Left lung (tissue), 10 donors: Measurements from ENCODE around the gene PEX11G. TPM values are rescaled to one million over a fixed set of nuclear protein-coding genes. Genes with fewer than 3 reads are reported as not detected.
A peak's percentile ranks its signal among the peaks of the same experiment; 100 is the strongest.

ENCODE experiments used
- ATAC-seq: fragments of 200-7000 bp; cut with Tn5 transposase; one replicate; pipeline ENCODE4 v1.9.1; 2020; ENCODE audit warnings: moderate library complexity
- DNase-seq, 4 donors: peaks; one replicate each; pipeline ENCODE4 v3.0.0-alpha.2; 2013 to 2020
- H3K27ac ChIP-seq, 2 donors: fragments of 200-600 bp; sonication (generic) in 1 of 2; one replicate each; pipeline versions ENCODE4 v1.5.0 to v1.8.0; 2020 to 2021
- H3K27me3 ChIP-seq, 2 donors: fragments of 200-600 bp; sonication (generic) in 1 of 2; one replicate each; pipeline versions ENCODE4 v1.5.0 to v1.8.0; 2020 to 2021
- H3K36me3 ChIP-seq, 2 donors: fragments of 200-600 bp; sonication (generic) in 1 of 2; one replicate each; pipeline versions ENCODE4 v1.5.0 to v1.8.0; 2020 to 2021
- H3K4me1 ChIP-seq, 2 donors: fragments of 200-600 bp; one replicate each; pipeline ENCODE4 v1.8.0; 2021
- H3K4me3 ChIP-seq, 2 donors: fragments of 200-600 bp; sonication (generic) in 1 of 2; one replicate each; pipeline versions ENCODE4 v1.5.0 to v1.8.0; 2020 to 2021; ENCODE audit warnings: mild to moderate bottlenecking in 1 of 2
- H3K9me3 ChIP-seq, 2 donors: fragments of 200-600 bp; sonication (generic) in 1 of 2; one replicate each; pipeline versions ENCODE4 v1.5.0 to v1.8.0; 2020 to 2021
- CTCF ChIP-seq, 2 donors: fragments of 200-600 bp; sonication (generic) in 1 of 2; IDR thresholded peaks; one replicate each; pipeline versions ENCODE4 v1.5.0 to v1.8.0; 2021; ENCODE audit warnings: antibody characterized with exemption in 2 of 2
- intact Hi-C, 2 donors: fragments of 100-400 bp; cut with DNase I; formaldehyde crosslinking; loops; one replicate each; pipeline versions ENCODE4 v1.11.2 to v1.14.2; 2022
- polyA plus RNA-seq, 6 donors: library from polyadenylated mRNA; unstranded; fragments of 120-200 nt; gene quantifications; one replicate each; pipeline ENCODE4 v1.2.1, GENCODE V29; 2013; ENCODE audit not compliant: insufficient read length in 6 of 6
- total RNA-seq, 2 donors: library from RNA; stranded (reverse); fragmentation: NEBNext Ultra II Directional; extraction: Animal tissue kit (Norgen Biotek cat#: 25700); gene quantifications; one replicate each; pipeline ENCODE4 v1.2.1, GENCODE V29; 2021
- donor health status: DM: no; HTN: yes; CAD: no.
- donor health status: DM: no; HTN: no; CAD: no.

PEX11G gene
- total and polyA plus RNA-seq, 8 donors: 2.9 to 5.4 (median 4.0) TPM

GRCh38 chr19:7483720-7484201, 5.1 kb downstream of the PEX11G start:
- ATAC-seq (no peak), DNase-seq (no peak)
- Histone ChIP-seq H3K36me3 (no peaks in the 10 kb centered on the region), H3K27me3 (no peaks in the 10 kb centered on the region), H3K4me1 (peaks cover 0 to 39% of the 10 kb centered on the region in 2 donors), H3K27ac (peak overlapping the region in 1 of 2 donors; percentile 55), H3K4me3 (no peak overlapping the region), H3K9me3 (no peaks in the 10 kb centered on the region)
- intact Hi-C loops: no loop called here
- no peak for TF ChIP-seq CTCF (IDR thresholded peaks at IDR 0.05)

DNA sequence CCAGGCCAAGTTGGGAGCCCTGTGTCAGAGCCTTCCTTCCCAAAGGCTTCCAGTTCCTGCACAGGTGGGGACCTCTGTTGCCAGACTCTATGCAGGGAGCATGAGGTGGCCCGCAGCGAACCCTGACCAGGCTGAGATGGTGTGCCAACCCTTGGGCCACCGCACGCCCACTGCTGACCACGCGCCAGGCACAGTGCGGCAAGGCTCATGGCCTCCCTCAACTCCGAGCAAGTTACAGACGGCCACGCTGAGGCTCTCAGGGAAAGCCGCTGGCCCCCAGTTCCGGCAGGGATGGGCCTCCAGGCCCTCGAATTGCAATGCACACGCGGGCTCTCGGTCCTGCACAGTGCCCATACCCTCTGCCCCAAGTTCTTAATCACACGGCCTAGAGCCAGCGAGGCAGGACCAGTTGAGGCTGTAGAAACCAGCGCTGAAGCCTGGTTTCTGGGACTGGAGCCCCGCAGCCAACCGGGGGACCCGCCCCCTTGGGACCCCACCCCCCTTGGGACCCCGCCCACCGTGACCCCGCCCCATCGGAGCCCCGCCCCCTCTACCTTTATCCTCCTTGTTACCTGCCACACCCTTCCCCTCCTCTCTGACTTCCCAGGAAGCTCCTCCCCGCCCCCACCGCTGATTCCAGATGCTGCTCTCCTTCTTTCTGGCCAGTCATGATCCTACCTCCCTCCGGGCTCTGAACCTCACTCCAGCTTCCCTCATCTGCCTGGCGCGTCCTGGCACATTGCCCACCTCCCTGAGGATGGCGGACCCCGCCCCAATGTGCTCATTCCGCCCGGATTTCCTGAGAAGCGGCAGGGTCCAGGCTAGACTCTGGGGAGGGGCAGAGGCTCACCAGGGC, 6.0 kb downstream of the PEX11G start:
- no peaks in the 10 kb centered on the region for H3K9me3 ChIP-seq
- H3K27me3 ChIP-seq: no peaks in the 10 kb centered on the region
- intact Hi-C loops: no loop called here
- H3K36me3 ChIP-seq: no peaks in the 10 kb centered on the region
- DNase-seq: peak in 2 of 4 donors; percentile 47 to 52
- no peak for TF ChIP-seq CTCF (IDR thresholded peaks at IDR 0.05)
- peak; percentile 4 for ATAC-seq
- peak overlapping the region; percentile 48 to 55 for H3K27ac ChIP-seq
- H3K4me1 ChIP-seq: peaks cover 0 to 31% of the 10 kb centered on the region in 2 donors
- no peak overlapping the region for H3K4me3 ChIP-seq

GRCh38 chr19:7480970-7481255, 7.9 kb downstream of the PEX11G start:
- no peaks in the 10 kb centered on the region for H3K9me3 ChIP-seq
- H3K36me3 ChIP-seq: no peaks in the 10 kb centered on the region
- peaks cover 0 to 31% of the 10 kb centered on the region in 2 donors for H3K4me1 ChIP-seq
- H3K27me3 ChIP-seq: no peaks in the 10 kb centered on the region
- no peak for TF ChIP-seq CTCF (IDR thresholded peaks at IDR 0.05)
- H3K27ac ChIP-seq: peak overlapping the region; percentile 71 to 77
- intact Hi-C loops: no loop called here
- no peak overlapping the region for H3K4me3 ChIP-seq
- peak in 1 of 4 donors; percentile 79 for DNase-seq
- ATAC-seq: peak; percentile 62

DNA sequence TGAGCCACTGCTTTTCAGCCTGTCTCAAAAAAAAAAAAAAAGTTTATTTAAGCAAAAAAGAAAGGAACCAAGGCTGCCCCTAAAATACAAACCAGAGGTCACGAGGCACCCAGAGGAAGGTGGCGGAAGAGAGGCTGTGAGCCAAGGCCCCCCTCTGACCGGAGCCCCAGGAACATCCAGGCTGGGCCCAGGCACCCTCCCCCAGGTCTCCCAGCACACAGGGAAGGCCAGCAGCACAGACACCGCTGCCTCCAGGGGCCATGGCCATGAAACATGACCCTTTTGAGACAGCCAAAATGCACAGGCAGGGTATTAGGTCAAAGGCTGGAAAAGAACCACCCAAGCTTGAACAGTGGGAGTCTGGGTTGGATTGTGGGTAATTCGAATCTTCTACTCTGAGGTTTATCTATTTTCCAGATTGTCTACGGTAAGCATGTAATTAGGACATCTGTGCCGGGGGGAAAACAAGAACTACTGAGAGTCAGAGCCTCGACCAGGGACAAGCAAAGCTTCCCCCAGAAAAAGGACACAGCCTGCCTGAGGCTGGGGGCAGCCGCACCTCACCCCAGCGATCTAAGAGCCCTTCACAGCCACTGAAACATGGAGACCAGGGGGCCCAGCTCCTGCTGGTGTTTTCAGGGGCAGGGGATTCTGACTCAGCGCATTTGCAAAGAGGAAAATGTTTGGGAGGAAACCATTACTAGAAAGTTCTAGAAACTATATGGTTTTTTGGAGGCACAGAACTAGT, 8.4 kb downstream of the PEX11G start:
- Histone ChIP-seq H3K9me3 (no peaks in the 10 kb centered on the region), H3K36me3 (no peaks in the 10 kb centered on the region), H3K27ac (peak overlapping the region; percentile 71 to 77), H3K27me3 (no peaks in the 10 kb centered on the region), H3K4me1 (peaks cover 0 to 31% of the 10 kb centered on the region in 2 donors), H3K4me3 (no peak overlapping the region)
- intact Hi-C loops: no loop called here
- ATAC-seq (peak; percentile 17), DNase-seq (no peak)
- no peak for TF ChIP-seq CTCF (IDR thresholded peaks at IDR 0.05)

GRCh38 chr19:7478843-7479227, 10.0 kb downstream of the PEX11G start:
- no peak overlapping the region for H3K4me3 ChIP-seq
- no peak for TF ChIP-seq CTCF (IDR thresholded peaks at IDR 0.05)
- no peaks in the 10 kb centered on the region for H3K36me3 ChIP-seq
- intact Hi-C loops: no loop called here
- no peak overlapping the region for H3K27ac ChIP-seq
- ATAC-seq (no peak), DNase-seq (no peak)
- no peaks in the 10 kb centered on the region for H3K27me3 ChIP-seq
- H3K4me1 ChIP-seq: peaks cover 0 to 31% of the 10 kb centered on the region in 2 donors
- no peaks in the 10 kb centered on the region for H3K9me3 ChIP-seq
